GM18951 (cell line): ENCODE measurements around the gene NDUFB7.
A peak's percentile ranks its signal among the peaks of the same experiment; 100 is the strongest.
"Not testable (repeated sequence)": the region's sequence is repeated elsewhere in the genome, so short reads cannot be mapped to it uniquely, and the experiment has no call there.

Experiments used
- POLR2A ChIP-seq: IDR thresholded peaks from 4 replicates; pipeline ENCODE4 v1.6.1; 2011; ENCODE audit warnings: mild to moderate bottlenecking; ENCODE audit not compliant: insufficient read length, insufficient read depth; ENCODE audit errors: extremely low read depth
- in situ Hi-C: fragments of 300-500 bp; cut with MboI; formaldehyde crosslinking; loops from one replicate; pipeline ENCODE4 v1.12.0; 2022; ENCODE audit warnings: low sequenced_read_pairs, mixed read lengths, inconsistent platforms; ENCODE audit not compliant: unreplicated experiment

The NDUFB7 gene

DNA sequence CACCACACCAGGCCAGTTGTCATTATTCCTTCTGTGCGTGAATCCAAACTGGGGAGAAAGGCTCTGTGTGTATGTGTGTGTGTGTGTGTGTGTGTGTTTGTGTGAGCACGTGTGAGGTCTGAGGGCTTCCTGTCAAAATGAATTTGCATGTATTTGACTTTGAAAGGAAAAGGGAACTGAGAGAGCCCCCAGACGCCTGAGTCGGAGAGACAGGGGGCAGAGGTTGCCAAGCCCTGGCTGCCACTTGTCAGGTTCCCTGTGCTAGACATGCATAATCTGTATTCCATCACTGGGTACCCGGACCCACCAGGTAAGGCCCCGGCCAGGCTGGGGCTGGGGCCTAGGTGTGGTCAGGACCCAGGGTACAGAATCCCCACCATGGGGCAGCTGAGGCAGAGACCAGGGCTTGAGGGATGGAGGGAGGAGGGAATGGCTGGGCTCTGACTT, 11.1 kb upstream of the NDUFB7 start, which contains the start of gene CLEC17A:
TSS of gene CLEC17A (plus strand) at position 191 of the 447 bp plus-strand sequence. CDS start at position 268, 77 bp downstream.
- peak; percentile 95 for TF ChIP-seq POLR2A
- in situ Hi-C loops, result no loop called here

DNA sequence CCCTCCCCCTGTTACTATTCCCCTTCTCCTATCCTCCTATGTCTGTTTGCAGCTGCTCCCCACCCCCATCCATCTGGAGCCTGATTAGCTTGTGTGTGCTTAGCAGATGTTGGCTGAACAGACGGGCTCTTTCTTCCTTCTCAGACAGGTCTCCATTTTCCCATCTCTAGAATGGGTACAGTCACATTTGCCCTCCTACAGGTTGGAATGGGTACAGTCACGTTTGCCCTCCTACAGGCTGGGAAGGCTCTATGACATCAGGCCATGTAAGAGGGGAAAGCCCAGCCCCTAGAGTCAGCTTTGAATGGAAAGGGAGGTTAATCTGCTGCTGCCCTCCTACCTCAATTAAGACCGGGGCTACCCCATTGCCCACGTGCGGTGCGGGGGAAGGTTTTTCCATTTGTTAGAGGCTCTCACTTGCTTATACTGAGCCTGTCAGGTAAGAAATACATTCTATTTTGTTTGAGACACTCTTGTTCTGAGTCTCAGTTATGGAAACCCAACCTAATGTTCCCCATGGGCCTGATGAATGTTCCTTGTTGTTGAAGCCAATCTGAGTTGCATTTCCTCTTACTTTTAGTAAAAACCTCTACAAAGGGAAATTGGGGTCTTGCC, 8.9 kb upstream of the NDUFB7 start:
- in situ Hi-C loops, result no loop called here
- TF ChIP-seq POLR2A, result no peak

DNA sequence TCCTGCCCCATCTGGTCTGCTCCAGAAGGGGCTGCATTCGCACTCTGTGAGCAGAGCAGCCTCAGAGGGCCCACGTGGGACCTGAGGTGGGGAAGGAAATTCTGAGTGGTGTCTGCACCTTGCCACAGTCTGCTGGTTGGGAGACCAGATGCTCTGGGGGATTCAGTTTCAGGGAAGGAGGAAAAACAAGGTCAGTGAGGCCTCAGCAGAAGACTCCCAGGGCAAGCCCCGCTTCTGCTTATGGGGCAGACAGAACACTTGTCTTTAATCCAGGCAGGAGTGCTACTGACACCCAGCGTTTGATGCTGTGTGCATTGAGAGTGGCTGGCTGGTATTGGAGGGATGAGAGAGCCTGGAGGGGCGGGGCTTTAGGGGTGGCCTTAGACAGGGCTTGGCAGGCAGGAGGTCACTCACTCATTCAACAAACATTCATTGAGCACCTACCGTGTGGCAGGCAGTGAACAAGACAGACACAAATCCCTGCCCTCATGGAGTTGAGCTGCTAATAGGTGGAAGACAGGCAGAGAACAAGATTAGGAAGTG, 6.1 kb upstream of the NDUFB7 start:
- in situ Hi-C loops, result no loop called here
- peak; percentile 41 for TF ChIP-seq POLR2A

DNA sequence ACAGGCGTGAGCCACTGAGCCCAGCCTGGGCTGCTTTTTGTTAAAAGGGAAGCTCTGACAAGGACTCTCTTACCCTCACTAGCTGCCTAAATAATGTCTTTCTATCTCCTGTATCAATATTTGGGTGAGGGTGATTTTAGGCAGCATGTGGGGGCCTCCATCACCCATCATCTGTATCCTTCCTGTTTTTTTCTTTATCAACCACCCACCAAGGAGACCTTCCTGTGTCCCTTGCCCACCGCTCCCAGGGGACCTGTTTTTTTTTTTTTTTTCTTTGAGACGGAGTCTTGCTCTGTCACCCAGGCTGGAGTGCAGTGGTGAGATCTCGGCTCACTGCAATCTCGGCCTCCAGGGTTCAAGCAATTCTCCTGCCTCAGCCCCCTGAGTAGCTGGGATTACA, 5.4 kb upstream of the NDUFB7 start:
- TF ChIP-seq POLR2A, result no peak
- in situ Hi-C loops, result no loop called here

DNA sequence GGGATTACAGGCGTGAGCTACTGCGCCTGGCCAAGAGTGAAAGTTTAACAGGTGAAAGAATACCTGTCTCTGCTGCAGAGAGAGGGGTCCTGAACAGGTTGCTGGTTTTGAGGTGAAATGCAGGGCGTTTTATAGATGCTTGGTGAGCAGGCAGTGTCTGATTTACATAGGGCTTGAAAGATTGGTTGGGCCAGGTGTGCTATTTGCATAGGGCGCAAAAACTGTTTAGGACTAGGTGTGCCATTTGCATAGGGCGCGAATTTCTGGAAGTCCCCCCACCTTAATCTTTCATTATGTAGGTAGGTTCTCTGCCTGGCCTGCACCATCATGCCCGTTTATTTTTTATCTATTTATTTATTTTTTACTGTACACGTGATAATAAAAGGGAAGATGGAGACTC, 4.5 kb upstream of the NDUFB7 start:
- no peak for TF ChIP-seq POLR2A
- in situ Hi-C loops, result no loop called here

DNA sequence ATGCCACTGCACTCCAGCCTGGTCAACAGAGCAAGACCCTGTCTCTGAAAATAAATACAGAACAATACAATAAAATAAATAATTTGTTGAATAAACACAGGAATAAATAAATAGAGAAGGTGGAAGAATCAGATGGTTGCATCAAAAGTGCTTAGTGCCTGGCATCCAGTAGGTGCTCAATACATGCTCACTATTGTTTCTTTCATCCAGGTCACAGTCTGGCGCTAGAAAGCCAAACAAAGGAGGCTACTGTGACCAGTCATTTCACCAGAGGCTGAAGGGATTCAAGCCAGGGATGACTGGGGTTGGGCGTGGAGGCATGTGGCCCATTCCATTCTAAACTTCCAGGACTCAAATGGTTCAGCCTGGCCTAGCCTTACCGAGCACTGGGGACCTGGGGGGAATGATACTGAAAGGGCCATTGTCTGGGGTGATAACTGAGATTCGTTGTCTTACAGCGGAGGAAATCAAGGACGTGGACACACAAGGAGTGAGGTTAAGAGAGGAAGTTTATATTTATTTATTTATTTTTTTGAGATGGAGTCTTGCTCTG, 3.6 kb upstream of the NDUFB7 start:
- in situ Hi-C loops, result no loop called here
- TF ChIP-seq POLR2A, result no peak

GRCh38 chr19:14570864-14571527, 870 bp downstream of the NDUFB7 start:
- no peak for TF ChIP-seq POLR2A
- in situ Hi-C loops, result loop anchor here (5.0 kb wide), 1 partner anchor 116 kb away; no protein-coding TSS in a partner anchor

DNA sequence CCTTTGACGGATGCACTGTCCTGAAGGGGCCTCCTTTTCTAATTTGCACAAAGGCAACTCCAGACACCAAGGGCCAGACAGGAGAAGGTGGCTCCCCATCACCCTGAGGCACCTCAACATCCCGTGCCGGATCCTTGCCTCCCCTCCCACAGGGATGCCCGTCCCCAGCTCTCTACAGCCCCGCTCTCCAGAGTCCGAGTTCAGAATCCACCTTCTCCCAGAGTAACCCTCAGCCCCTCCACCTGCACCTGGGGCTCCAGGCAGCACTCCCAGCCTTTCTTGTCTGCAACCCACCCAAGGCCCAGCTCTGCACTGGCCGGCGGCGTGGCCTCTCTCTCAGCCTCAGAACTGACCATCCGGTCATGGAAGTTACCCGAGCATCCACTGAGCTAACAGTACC, 4.8 kb downstream of the NDUFB7 start:
- in situ Hi-C loops, result no loop called here
- no peak for TF ChIP-seq POLR2A

DNA sequence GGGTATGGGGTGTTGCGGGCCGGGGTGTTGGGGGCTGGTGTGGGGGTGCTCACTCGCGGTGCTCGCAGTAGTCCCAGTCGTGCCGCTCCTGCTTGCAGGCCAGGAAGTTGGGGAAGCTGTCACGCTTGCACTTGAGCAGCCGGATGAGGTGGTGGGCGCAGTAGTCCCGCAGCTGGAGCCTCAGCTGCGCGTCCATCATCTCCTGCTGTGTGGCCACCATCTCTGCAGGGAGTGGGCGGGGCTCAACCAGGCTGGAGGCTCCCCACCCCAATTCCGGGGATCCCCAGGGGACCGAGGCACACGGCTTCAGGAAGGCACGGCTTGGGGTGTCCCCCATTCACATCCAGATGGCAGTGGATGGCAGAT, 5.2 kb downstream of the NDUFB7 start:
- no peak for TF ChIP-seq POLR2A
- in situ Hi-C loops, result no loop called here

DNA sequence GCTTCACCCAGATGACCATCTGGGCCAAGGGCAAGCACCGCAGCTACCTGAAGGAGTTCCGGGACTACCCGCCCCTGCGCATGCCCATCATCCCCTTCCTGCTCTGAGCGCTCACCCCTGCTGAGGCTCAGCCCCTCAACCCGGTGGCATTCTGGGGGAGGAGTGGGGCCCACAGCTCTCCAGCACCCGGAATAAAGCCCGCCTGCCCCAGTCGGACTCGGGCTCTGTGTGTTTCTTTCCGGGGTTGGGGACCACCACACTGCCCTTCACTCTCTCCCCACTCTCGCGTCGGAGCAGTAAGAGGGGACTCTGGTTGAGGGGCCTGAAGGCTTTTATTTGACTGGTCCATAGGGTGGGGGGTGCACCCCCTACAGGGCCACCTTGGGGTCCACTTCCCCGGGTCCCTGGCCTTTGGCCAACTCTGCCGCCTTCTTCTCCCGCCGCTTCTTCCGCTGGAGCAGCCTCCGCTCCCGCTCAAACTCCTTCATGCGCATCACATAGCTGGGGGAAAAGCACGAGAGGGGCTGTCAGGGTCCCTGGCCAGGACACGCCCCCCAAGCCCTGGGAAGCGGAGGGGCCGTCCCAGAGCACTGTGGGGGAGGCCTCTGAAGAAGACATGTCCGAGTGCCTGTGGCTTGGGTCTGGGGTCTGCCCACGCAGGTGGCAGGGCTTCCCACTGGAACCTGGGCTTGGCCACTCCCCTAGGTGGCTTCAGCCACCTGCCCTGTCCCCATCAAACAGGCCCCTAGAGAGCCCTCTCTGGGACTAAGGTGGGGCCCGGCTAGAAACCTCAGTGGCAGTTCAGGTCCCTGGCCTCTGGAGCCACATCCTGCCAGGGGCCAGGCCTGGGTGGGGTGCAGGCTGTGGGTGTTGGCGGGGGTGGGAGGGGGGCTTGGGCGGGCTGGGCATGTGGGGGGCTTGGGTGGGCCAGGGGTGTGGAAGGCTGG, 5.8 kb downstream of the NDUFB7 start:
- TF ChIP-seq POLR2A, result no peak
- in situ Hi-C loops, result no loop called here

DNA sequence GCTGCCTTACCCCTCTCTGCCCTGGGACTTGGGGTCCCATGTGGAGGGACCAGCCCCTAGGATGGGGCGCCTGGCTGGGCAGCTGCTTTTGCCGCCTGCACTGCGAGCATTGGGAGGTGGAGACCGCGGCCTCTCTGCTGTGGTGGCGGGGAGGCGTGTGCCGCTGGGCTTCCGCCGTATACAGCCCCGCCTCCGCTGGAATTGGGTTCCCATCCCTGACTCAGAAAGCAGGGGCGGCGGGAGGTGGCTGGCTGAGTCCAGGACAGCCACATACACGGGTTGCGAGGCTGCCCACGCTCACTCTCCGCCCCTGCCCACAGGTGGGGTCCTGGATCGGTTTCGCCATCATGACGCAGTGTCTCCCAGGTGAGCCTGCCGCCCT, 6.6 kb downstream of the NDUFB7 start:
- TF ChIP-seq POLR2A, result peak; percentile 8
- in situ Hi-C loops, result no loop called here

DNA sequence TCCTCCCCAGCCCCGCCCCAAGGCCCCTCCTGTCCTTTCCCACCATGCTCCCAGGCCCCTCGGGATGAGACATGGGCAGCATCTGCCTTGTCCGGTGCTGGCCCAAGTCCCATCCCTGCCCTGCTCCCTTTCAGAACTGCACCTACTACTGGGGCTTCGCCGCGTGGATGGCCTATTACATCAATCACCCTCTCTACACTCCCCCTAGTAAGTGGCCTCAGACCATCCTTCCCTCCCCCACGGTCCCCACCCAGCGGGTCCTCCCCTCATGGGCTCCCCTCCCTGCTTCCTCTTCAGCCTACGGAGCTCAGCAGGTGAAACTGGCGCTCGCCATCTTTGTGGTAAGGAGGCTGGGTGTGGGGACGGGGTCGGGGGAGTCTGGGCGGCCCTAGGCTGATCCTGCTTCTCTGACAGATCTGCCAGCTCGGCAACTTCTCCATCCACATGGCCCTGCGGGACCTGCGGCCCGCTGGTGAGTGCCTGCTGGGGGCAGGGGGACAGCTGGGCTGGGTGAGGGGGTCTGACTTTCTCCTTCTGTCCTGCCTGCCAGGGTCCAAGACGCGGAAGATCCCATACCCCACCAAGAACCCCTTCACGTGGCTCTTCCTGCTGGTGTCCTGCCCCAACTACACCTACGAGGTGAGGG, 7.1 kb downstream of the NDUFB7 start:
- in situ Hi-C loops, result not testable (repeated sequence)
